ENCODE data around the gene GCN1. TPM values are rescaled to one million over a fixed set of nuclear protein-coding genes. Genes with fewer than 3 reads are reported as not detected.
A peak's percentile ranks its signal among the peaks of the same experiment; 100 is the strongest.

GCN1 gene
- total RNA-seq, 2 donors from 2014 or later, result 39.7 to 83.1 TPM

DNA sequence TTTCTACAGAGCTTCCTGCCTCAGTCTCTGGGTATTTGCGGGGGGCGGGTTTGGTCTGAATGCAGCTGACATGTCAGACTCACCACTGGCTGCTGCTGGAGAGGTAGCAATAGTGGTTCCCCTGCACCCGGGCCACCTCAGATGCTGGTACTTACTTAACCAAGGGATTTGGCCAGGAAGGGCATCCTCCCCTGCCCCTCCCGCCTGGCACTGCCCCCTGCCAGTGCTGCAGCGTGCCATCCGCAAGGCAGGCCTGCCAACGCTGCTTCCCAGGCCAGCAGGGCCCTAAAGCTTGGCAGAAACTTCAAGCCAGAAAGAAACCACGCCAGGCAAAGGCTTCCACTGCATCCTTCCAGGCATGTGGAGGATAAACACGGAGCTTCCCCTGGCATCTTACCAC, 100.0 kb downstream of the GCN1 start:
- H3K27me3 ChIP-seq, result no peaks in the 10 kb centered on the region
- WGBS, 2 donors, result 65 to 81% methylated on average over 3 to 9 of the region's 9 CpGs
- H3K4me1 ChIP-seq, result no peaks in the 10 kb centered on the region
- ATAC-seq, result no peak
- H3K36me3 ChIP-seq (replicated peaks in 1 of 2; ENCODE audit: insufficient read depth in 1 of 2, low read depth in 2 of 2), result peaks cover 0 to 18% of the 10 kb centered on the region in 2 donors
- H3K9me3 ChIP-seq, result no peaks in the 10 kb centered on the region
- TF ChIP-seq, protein P1, sequence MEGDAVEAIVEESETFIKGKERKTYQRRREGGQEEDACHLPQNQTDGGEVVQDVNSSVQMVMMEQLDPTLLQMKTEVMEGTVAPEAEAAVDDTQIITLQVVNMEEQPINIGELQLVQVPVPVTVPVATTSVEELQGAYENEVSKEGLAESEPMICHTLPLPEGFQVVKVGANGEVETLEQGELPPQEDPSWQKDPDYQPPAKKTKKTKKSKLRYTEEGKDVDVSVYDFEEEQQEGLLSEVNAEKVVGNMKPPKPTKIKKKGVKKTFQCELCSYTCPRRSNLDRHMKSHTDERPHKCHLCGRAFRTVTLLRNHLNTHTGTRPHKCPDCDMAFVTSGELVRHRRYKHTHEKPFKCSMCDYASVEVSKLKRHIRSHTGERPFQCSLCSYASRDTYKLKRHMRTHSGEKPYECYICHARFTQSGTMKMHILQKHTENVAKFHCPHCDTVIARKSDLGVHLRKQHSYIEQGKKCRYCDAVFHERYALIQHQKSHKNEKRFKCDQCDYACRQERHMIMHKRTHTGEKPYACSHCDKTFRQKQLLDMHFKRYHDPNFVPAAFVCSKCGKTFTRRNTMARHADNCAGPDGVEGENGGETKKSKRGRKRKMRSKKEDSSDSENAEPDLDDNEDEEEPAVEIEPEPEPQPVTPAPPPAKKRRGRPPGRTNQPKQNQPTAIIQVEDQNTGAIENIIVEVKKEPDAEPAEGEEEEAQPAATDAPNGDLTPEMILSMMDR (IDR thresholded peaks at IDR 0.05), result no peak
- no peak for TF ChIP-seq POLR2A (IDR thresholded peaks at IDR 0.05)
- H3K27ac ChIP-seq, result no peak overlapping the region
- intact Hi-C loops (cut with DNase I), result no loop called here
- no peak for DNase-seq
- no peak overlapping the region for H3K4me3 ChIP-seq

GRCh38 chr12:120093592-120094355, 100.7 kb downstream of the GCN1 start:
- Histone ChIP-seq H3K9me3 (no peaks in the 10 kb centered on the region), H3K36me3 (replicated peaks in 1 of 2; ENCODE audit: insufficient read depth in 1 of 2, low read depth in 2 of 2) (peaks cover 0 to 16% of the 10 kb centered on the region in 2 donors), H3K27ac (no peak overlapping the region), H3K4me3 (no peak overlapping the region), H3K4me1 (no peaks in the 10 kb centered on the region), H3K27me3 (no peaks in the 10 kb centered on the region)
- intact Hi-C loops (cut with DNase I), result no loop called here
- WGBS, 2 donors, result 66 to 84% methylated on average over 12 to 16 of the region's 17 CpGs
- peak in 1 of 4 donors; percentile 25 for DNase-seq
- TF ChIP-seq POLR2A (IDR thresholded peaks at IDR 0.05), result no peak
- TF ChIP-seq, protein P1 (IDR thresholded peaks at IDR 0.05), result no peak
- no peak for ATAC-seq

- 94% methylated on average over 2 of the region's 4 CpGs; no CpG with 5 or more reads in 1 of the 2 donors for WGBS, 2 donors
- intact Hi-C loops (cut with DNase I), result no loop called here
- H3K36me3 ChIP-seq (replicated peaks in 1 of 2; ENCODE audit: insufficient read depth in 1 of 2, low read depth in 2 of 2), result peaks cover 0 to 12% of the 10 kb centered on the region in 2 donors
- no peaks in the 10 kb centered on the region for H3K9me3 ChIP-seq
- H3K4me3 ChIP-seq, result no peak overlapping the region
- no peaks in the 10 kb centered on the region for H3K27me3 ChIP-seq
- DNase-seq (no peak), ATAC-seq (no peak)
- H3K27ac ChIP-seq, result no peak overlapping the region
- no peak for TF ChIP-seq POLR2A (IDR thresholded peaks at IDR 0.05)
- TF ChIP-seq, protein P1 (IDR thresholded peaks at IDR 0.05), result no peak
- no peaks in the 10 kb centered on the region for H3K4me1 ChIP-seq
Measured at GRCh38 chr12:120093336-120093591, 101.3 kb downstream of the GCN1 start.

DNA sequence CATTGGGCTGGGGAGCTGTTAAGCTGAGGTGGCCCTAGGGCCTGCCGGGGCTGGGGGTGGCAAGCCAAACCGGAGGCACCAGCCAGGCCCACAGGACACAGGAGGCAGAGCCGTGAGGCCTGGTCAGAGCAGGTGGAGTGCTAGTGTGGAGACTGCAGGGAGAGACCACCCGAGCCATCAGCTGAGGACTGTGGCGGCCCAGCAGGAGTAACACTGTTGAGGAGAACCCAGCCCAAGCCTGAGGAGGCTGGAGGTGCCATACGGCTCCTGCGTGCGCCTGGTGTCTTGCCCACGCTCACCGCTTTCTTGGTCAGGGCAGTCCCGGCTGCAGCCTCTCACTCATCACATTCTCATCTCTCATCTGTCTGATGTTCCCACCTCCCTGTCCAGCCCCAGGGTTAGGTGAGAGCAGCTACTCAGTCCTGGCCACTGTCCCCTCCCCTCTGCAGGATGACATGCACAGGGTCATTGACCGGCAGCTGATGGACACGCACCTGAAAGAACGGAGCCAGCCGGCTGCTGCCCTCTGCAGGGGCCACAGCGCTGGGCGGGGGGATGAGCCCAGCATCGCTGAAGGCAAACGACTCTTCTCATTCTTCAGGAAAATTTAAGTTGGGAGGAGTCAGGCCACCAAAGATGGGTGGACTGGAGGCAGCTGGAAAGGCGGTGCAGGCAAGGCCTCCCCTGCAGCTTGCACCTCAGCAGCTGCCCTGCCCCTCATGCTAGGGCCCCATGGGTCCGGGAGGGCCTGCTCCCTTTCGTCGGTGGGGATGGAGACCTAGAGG, 101.8 kb downstream of the GCN1 start:
- Histone ChIP-seq H3K36me3 (replicated peaks in 1 of 2; ENCODE audit: insufficient read depth in 1 of 2, low read depth in 2 of 2) (peaks cover 0 to 10% of the 10 kb centered on the region in 2 donors), H3K4me1 (peaks cover 2% of the 10 kb centered on the region), H3K27me3 (no peaks in the 10 kb centered on the region), H3K9me3 (no peaks in the 10 kb centered on the region), H3K27ac (no peak overlapping the region), H3K4me3 (no peak overlapping the region)
- ATAC-seq (no peak), DNase-seq (no peak)
- TF ChIP-seq, protein P1 (IDR thresholded peaks at IDR 0.05), result no peak
- TF ChIP-seq POLR2A (IDR thresholded peaks at IDR 0.05), result no peak
- WGBS, 2 donors, result 88 to 94% methylated on average over 19 to 23 of the region's 23 CpGs
- intact Hi-C loops (cut with DNase I), result no loop called here

Measured in body of pancreas (tissue), 4 donors.